ENCODE data around the gene ABRAXAS1. TPM values are rescaled to one million over a fixed set of nuclear protein-coding genes. Genes with fewer than 3 reads are reported as not detected.

The ABRAXAS1 gene
- total and polyA plus RNA-seq, 2 of the 13 experiments (the other 11 are each of a cell fraction or from before 2014, with no cell fraction given): 14.1 to 14.7 TPM

DNA sequence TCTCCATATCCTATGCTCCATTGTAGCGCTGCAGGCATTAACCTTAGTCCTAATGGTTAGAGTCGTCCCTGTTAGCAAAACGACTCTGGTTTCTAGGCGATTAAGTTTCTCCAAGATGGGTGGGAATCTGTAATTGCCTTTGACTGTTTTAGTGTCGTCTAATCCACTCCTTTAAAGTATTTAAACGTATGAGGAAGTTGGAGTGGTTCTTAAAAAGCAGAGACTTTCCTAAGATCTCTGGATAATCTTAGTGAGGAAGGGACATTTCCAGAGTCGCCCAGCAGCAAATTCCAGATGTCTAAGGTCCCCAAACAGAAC lies 28.8 kb downstream of the ABRAXAS1 start (continued):
- TF ChIP-seq GLI4 (CRISPR knock-in tag; IDR thresholded peaks at IDR 0.05; ENCODE audit: borderline replicate concordance): no peak
- TF ChIP-seq, protein P1, sequence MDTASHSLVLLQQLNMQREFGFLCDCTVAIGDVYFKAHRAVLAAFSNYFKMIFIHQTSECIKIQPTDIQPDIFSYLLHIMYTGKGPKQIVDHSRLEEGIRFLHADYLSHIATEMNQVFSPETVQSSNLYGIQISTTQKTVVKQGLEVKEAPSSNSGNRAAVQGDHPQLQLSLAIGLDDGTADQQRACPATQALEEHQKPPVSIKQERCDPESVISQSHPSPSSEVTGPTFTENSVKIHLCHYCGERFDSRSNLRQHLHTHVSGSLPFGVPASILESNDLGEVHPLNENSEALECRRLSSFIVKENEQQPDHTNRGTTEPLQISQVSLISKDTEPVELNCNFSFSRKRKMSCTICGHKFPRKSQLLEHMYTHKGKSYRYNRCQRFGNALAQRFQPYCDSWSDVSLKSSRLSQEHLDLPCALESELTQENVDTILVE (CRISPR knock-in tag; IDR thresholded peaks at IDR 0.05): no peak
- peak; percentile 95 for TF ChIP-seq KDM5A (IDR thresholded peaks at IDR 0.05; ENCODE audit: borderline replicate concordance, low read length)
- 0 out of 2 replicates have a peak, but pooled peaks have one; percentile 14 for TF ChIP-seq THYN1 (CRISPR knock-in tag; IDR thresholded peaks at IDR 0.05; ENCODE audit: borderline replicate concordance, low read depth)
- TF ChIP-seq ISX (CRISPR knock-in tag; conservative IDR thresholded peaks at IDR 0.05): 0 out of 2 replicates have a peak, but pooled peaks have one; percentile 42
- no peak for TF ChIP-seq GABPA (IDR thresholded peaks at IDR 0.05; ENCODE audit: low read depth, low read length)
- TF ChIP-seq GABPA (CRISPR knock-in tag; IDR thresholded peaks at IDR 0.05; ENCODE audit: low read depth): 0 out of 2 replicates have a peak, but pooled peaks have one; percentile 48
- TF ChIP-seq NKX3-1 (CRISPR knock-in tag; IDR thresholded peaks at IDR 0.05): peak; percentile 5; the same call in 1 of the 2 replicates

DNA sequence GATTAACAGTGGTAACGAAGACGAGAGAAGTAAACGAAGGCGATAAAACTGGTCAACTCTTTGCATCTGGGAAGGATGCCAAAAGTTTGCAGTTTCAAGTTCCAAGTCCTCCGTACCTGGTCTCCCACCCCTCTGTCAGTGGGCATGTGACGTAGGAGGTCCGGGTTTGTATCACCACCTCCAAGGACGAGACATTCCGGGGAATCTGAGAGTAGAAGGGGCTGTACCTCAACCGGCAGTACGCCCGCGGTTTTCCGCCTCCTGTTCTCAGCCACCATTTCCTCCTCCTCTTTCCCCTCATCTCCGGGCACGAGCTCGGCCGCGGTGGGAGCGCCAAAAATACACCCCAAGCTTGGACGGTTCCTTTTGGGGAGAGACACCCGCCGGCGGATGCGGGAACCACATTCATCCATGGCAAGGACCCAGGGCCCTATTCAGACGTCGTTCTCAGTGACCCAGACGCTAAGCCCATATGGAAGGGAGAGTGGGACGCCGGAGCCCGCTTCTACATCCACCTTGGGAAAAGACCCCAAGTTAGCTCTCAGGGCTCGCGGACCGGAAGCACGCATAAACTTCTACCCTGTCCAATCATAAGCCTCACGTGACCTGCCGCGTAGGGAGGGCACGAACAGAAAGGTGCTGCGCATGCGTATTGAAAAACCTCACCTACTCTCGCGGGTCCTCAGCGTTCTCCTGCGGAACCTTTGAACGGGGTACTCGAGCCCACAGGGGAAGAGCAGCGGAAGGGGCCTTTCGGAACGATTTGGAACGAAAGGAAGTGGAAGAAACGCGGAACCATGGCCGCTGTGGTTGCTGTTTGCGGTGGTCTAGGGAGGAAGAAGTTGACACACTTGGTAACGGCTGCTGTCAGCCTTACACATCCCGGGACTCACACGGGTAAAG lies 29.4 kb downstream of the ABRAXAS1 start, which contains the start of the genes HELQ and MRPS18C:
TSS of gene HELQ (minus strand) at position 543 of the 903 bp plus-strand sequence. CDS start at position 413, 130 bp downstream.
TSS of gene MRPS18C (plus strand) at position 778 of the 903 bp plus-strand sequence. CDS start at position 798, 20 bp downstream.
- Histone ChIP-seq H3K36me3 (replicated peaks in 1 of 2; ENCODE audit: control insufficient read depth in 1 of 2, insufficient read depth in 2 of 2, low read length in 2 of 2) (peaks cover 2 to 10% of the 10 kb centered on the region in 2 experiments; a peak in 3 of 5 replicates), H3K27me3 (ENCODE audit: control insufficient read depth in 1 of 2, insufficient read depth in 2 of 2, low read length in 2 of 2) (no peaks in the 10 kb centered on the region; a peak in 1 of 5 replicates), H3K9ac (ENCODE audit: insufficient read depth, low read depth, low read length) (peak within 1 kb of the TSS; percentile 94), H3K79me2 (ENCODE audit: insufficient read depth, low read length) (peaks cover 42% of the 10 kb centered on the region), H3K4me2 (ENCODE audit: low read depth, low read length) (peak within 1 kb of the TSS; percentile 93), H3K9me3 (ENCODE audit: low read length) (no peaks in the 10 kb centered on the region), H4K20me1 (ENCODE audit: insufficient read depth, low read length) (no peaks in the 10 kb centered on the region), H3K27ac (ENCODE audit: extremely low read length, insufficient read depth, low read length) (peak within 1 kb of the TSS; percentile 93), H2AFZ (ENCODE audit: low read length) (peak within 1 kb of the TSS; percentile 78), H3K4me1 (ENCODE audit: insufficient read depth, low read length) (peaks cover 29% of the 10 kb centered on the region), H3K4me3 (replicated peaks in 1 of 3; ENCODE audit: insufficient read depth in 1 of 3, low read depth in 2 of 3, low read length in 3 of 3) (peak within 1 kb of the TSS; percentile 78 to 98 (median 90))
- in situ Hi-C loops (cut with HindIII; ENCODE audit: extremely low pct_ligation_motif_present, low pct_unique_long_range_greater_than_20kb) (no loop called here), intact Hi-C loops (cut with micrococcal nuclease; ENCODE audit: unreplicated experiment) (loop anchor here (1.0 to 10.0 kb wide), 3 partner anchors 30 to 171 kb away; partner anchors contain the start of genes ABRAXAS1 and COQ2)
- ChIA-PET CTCF (ENCODE audit: low intra/inter-chr PET ratio, low total read pairs) (no interaction called here), POLR2A (interaction anchor here (0.8 to 2.1 kb wide), 10 partner anchors 9 to 421 kb away, joined by 3 to 29 read pairs (median 4); partner anchors contain the start of genes ABRAXAS1, COPS4 and COQ2)
- peak; percentile 92 for FAIRE-seq
- peak; percentile 95 for ATAC-seq
- WGBS (ENCODE audit: low lambda C conversion rate): 0% methylated on average over 37 of the region's 58 CpGs
- BruUV-seq (replicated peaks): TSS peak; percentile 65
- peak; percentile 99 for DNase-seq (ENCODE audit: low spot score)
- TF ChIP-seq ZFP36L1 (CRISPR knock-in tag; IDR thresholded peaks at IDR 0.05) (peak; percentile 88), ARNT (IDR thresholded peaks at IDR 0.05) (no peak), ZNF296 (CRISPR knock-in tag; conservative IDR thresholded peaks at IDR 0.05) (no peak), GZF1 (CRISPR knock-in tag; IDR thresholded peaks at IDR 0.05) (no peak)
- TF ChIP-seq, protein P2, sequence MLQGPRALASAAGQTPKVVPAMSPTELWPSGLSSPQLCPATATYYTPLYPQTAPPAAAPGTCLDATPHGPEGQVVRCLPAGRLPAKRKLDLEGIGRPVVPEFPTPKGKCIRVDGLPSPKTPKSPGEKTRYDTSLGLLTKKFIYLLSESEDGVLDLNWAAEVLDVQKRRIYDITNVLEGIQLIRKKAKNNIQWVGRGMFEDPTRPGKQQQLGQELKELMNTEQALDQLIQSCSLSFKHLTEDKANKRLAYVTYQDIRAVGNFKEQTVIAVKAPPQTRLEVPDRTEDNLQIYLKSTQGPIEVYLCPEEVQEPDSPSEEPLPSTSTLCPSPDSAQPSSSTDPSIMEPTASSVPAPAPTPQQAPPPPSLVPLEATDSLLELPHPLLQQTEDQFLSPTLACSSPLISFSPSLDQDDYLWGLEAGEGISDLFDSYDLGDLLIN (CRISPR knock-in tag; IDR thresholded peaks at IDR 0.05; ENCODE audit: borderline replicate concordance): peak; percentile 46; the same call in 1 of the 2 replicates
- TF ChIP-seq, protein P3, sequence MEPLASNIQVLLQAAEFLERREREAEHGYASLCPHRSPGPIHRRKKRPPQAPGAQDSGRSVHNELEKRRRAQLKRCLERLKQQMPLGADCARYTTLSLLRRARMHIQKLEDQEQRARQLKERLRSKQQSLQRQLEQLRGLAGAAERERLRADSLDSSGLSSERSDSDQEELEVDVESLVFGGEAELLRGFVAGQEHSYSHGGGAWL (CRISPR knock-in tag; IDR thresholded peaks at IDR 0.05): peak; percentile 54; the same call in 1 of the 2 replicates
- TF ChIP-seq, protein P4, sequence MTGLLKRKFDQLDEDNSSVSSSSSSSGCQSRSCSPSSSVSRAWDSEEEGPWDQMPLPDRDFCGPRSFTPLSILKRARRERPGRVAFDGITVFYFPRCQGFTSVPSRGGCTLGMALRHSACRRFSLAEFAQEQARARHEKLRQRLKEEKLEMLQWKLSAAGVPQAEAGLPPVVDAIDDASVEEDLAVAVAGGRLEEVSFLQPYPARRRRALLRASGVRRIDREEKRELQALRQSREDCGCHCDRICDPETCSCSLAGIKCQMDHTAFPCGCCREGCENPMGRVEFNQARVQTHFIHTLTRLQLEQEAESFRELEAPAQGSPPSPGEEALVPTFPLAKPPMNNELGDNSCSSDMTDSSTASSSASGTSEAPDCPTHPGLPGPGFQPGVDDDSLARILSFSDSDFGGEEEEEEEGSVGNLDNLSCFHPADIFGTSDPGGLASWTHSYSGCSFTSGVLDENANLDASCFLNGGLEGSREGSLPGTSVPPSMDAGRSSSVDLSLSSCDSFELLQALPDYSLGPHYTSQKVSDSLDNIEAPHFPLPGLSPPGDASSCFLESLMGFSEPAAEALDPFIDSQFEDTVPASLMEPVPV (CRISPR knock-in tag; IDR thresholded peaks at IDR 0.05): peak; percentile 77
- TF ChIP-seq, protein P5, sequence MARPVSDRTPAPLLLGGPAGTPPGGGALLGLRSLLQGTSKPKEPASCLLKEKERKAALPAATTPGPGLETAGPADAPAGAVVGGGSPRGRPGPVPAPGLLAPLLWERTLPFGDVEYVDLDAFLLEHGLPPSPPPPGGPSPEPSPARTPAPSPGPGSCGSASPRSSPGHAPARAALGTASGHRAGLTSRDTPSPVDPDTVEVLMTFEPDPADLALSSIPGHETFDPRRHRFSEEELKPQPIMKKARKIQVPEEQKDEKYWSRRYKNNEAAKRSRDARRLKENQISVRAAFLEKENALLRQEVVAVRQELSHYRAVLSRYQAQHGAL (CRISPR knock-in tag; IDR thresholded peaks at IDR 0.05; ENCODE audit: not compliant biosample characterization): peak; percentile 36

Data from HepG2 (cell line).